Activated naive CD4-positive, alpha-beta T cell treated with anti-CD3 and anti-CD28 coated beads, Interleukin-2, amount 50 U/mL, for 72 hours (primary cell): ENCODE data around the gene RGL2. TPM values are rescaled to one million over a fixed set of nuclear protein-coding genes. Genes with fewer than 3 reads are reported as not detected.
"Not testable (repeated sequence)": the region's sequence is repeated elsewhere in the genome, so short reads cannot be mapped to it uniquely, and the experiment has no call there.

ENCODE experiments used
- ATAC-seq, 2 donors: fragments of 150-1000 bp; cut with Tn5 transposase; 2 replicates each; pipeline ENCODE4 v1.10.0; 2021; ENCODE audit warnings: mild to moderate bottlenecking in 2 of 2, moderate library complexity in 2 of 2
- DNase-seq, 2 donors: peaks; one replicate each; pipeline ENCODE4 v3.0.0; 2021 to 2022; ENCODE audit warnings: low spot score in 2 of 2
- H3K27ac Mint-ChIP-seq, 2 donors: one replicate each; pipeline ENCODE4 v1.8.0; 2022; ENCODE audit warnings: mild to moderate bottlenecking in 2 of 2, mixed read lengths in 2 of 2
- H3K36me3 Mint-ChIP-seq, 2 donors: one replicate each; pipeline ENCODE4 v1.8.0; 2022; ENCODE audit warnings: mixed read lengths in 2 of 2
- H3K9me3 Mint-ChIP-seq, 2 donors: one replicate each; pipeline ENCODE4 v1.8.0; 2022; ENCODE audit warnings: mixed read lengths in 2 of 2
- total RNA-seq, 2 donors: library from RNA; stranded (reverse); gene quantifications; one replicate each; pipeline ENCODE4 v1.2.3, GENCODE V29; 2022

RGL2 gene
- 100 to 1,000 TPM in 1 of 2 donors, 10 to 100 TPM in 1; 24.5 to 136 TPM for total RNA-seq

DNA sequence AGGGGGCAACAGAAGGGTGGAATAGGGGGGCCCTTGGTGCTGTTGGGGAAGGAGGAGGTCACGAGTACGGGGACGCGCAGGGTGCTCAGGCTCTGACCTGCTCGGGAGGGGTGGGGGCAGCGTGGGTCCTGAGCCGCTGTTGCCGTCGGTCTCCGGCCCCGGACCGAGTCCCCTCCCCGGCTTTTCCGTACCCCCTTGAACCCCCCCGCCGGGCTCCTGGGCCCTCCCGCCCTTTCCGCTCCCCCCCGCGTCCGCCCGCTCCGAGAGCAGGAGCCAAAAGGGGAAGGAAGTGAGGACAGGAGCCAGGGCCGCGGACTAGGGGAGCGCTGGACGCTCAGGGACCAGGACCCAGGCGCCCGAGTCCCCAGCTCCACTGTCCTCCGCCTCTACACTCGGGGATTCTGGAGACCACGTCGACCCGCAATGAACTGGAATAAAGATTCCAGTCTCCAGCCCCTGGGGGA lies at the start of gene RGL2:
Gene RGL2, minus strand, starts transcription at position 170 of the 464 bp plus-strand sequence. CDS start 332 bp downstream, outside the sequence.
- DNase-seq (peak in 1 of 2 donors; percentile 73), ATAC-seq (peak; percentile 27 to 32)
- H3K27ac Mint-ChIP-seq, result peak within 1 kb of the TSS; percentile 92 to 99
- H3K9me3 Mint-ChIP-seq, result no peaks in the 10 kb centered on the region
- peaks cover 5 to 35% of the 10 kb centered on the region in 2 donors for H3K36me3 Mint-ChIP-seq

DNA sequence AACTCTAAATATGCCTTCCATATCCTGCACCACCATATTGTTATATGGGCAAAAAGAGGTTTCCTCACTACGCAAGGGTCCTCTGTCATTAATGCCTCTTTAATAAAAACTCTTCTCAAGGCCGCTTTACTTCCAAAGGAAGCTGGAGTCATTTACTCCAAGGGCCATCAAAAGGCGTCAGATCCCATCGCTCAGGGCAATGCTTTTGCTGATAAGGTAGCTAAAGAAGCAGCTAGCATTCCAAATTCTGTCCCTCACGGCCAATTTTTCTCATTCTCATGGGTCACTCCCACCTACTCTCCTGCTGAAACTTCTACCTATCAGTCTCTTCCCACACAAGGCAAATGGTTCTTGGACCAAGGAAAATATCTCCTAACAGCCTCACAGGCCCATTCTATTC lies 49.1 kb upstream of the RGL2 start:
- no peak for ATAC-seq
- Mint-ChIP-seq H3K9me3 (no peaks in the 10 kb centered on the region), H3K36me3 (no peaks in the 10 kb centered on the region), H3K27ac (peak overlapping the region in 1 of 2 donors; percentile 1)
- no peak for DNase-seq

DNA sequence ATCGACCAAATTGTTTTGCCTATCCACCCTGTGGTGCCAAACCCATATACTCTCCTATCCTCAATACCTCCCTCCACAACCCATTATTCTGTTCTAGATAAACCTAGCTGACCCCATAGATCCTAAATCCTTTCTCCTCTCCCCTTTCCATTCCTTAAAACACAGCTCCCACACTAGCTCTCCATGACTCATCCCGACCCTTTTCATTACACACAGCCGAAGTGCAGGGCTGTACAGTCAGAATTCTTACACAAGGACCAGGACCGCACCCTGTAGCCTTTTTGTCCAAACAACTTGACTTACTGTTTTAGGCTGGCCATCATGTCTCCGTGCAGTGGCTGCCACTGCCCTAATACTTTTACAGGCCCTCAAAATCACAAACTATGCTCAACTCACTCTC lies 48.2 kb upstream of the RGL2 start:
- H3K9me3 Mint-ChIP-seq, H3K36me3 Mint-ChIP-seq: not testable (repeated sequence)
- H3K27ac Mint-ChIP-seq, result peak overlapping the region in 1 of 2 donors; percentile 15

DNA sequence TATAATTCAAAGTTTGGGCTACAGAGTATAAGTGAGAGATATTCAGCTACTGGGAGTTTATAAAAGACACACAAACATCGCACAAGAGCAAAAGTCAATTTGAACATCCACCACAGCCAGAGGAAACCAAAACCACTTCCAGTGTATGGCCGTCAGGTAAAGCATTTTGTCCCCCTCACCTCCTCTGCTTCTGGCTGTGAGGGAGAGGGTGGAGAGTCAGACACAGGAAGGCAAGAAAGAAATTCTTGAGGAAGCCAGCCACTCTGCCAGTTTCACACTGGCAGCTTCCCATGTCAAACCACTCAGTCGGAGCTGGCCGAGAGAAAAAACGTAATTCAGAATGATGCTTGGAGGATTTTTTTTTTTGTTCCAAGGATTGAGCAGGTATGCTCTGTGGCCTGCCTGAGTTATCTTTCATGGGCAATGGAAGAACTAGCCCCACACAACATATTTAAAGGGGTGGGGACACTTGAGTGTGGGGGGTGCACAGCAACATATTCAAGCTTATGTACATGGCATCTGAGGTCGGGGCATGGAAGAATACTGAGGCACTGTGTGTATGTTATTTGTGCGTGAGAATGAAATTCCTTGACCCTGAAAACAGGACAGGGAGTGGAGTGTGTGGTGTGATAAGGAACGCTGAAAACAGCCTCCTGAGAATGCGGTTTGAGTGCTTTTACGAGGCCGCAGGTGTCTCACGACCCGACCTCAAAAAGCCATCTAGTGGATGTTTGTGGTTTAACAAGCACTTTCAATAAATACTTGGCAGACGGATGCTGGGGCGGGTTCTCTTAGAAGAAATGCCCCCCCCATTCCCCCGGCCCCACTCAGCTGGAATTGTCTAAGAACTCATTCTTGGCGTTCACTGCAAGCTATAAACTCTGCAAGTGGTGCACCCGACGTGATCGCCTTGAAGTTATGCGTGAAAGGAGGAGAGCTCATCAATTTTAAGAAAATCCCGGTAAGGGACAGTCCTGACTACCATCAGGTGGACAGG lies 46.3 kb upstream of the RGL2 start:
- no peaks in the 10 kb centered on the region for H3K9me3 Mint-ChIP-seq
- ATAC-seq, result peak; percentile 59 to 68
- H3K36me3 Mint-ChIP-seq, result no peaks in the 10 kb centered on the region
- DNase-seq, result peak; percentile 45 to 67
- H3K27ac Mint-ChIP-seq, result peak overlapping the region; percentile 69 to 72

More for the DNA sequence above, 48.2 kb upstream of the RGL2 start:
- ATAC-seq, DNase-seq: not testable (repeated sequence)

DNA sequence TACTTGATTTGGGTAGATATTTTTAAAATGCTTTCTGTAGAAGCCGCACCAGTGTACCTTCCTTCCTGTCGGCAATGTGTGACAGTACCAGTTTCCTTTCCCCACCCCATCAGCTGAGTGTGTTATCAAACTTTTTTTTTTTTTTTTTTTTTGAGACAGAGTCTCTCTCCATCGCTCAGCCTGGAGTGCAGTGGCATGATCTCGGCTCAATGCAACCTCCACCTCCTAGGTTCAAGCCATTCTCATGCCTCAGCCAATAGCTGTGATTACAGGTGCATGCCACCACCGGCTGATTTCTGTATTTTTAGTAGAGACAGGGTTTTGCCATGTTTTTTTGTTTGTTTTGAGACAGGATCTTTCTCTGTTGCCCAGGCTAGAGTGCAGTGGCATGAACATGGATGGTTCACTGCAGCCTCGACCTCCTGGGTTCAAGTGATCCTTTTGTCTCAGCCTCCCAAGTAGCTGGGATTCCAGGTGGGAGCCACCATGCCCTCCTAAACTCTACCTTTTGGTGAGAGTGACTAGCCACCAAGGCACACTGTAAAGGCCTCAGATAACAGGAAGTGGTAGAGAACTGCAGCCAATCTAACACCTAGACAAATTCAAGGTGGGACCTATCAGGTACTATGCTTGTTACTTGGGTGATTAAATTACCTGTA lies 45.3 kb upstream of the RGL2 start:
- peak in 1 of 2 donors; percentile 21 for DNase-seq
- Mint-ChIP-seq H3K27ac (peak overlapping the region in 1 of 2 donors; percentile 42), H3K9me3 (no peaks in the 10 kb centered on the region), H3K36me3 (no peaks in the 10 kb centered on the region)
- peak; percentile 79 to 83 for ATAC-seq

- not testable (repeated sequence) for H3K9me3 Mint-ChIP-seq, DNase-seq, H3K36me3 Mint-ChIP-seq
- peak; percentile 18 to 31 for ATAC-seq
- peak overlapping the region in 1 of 2 donors; percentile 42 for H3K27ac Mint-ChIP-seq
These were observed 44.8 kb upstream of the RGL2 start for GRCh38 chr6:33343606-33343952.

GRCh38 chr6:33339193-33339592 lies 40.5 kb upstream of the RGL2 start:
- no peak for ATAC-seq
- DNase-seq, result no peak
- H3K36me3 Mint-ChIP-seq, result no peaks in the 10 kb centered on the region
- no peaks in the 10 kb centered on the region for H3K9me3 Mint-ChIP-seq
- H3K27ac Mint-ChIP-seq, result no peak overlapping the region

GRCh38 chr6:33336495-33336894 lies 37.8 kb upstream of the RGL2 start:
- no peak for ATAC-seq
- H3K27ac Mint-ChIP-seq, result no peak overlapping the region
- H3K36me3 Mint-ChIP-seq, result no peaks in the 10 kb centered on the region
- no peak for DNase-seq
- no peaks in the 10 kb centered on the region for H3K9me3 Mint-ChIP-seq

- Mint-ChIP-seq H3K27ac (no peak overlapping the region), H3K36me3 (no peaks in the 10 kb centered on the region), H3K9me3 (no peaks in the 10 kb centered on the region)
- DNase-seq (no peak), ATAC-seq (no peak)
These were observed 37.2 kb upstream of the RGL2 start for GRCh38 chr6:33335916-33336315.

DNA sequence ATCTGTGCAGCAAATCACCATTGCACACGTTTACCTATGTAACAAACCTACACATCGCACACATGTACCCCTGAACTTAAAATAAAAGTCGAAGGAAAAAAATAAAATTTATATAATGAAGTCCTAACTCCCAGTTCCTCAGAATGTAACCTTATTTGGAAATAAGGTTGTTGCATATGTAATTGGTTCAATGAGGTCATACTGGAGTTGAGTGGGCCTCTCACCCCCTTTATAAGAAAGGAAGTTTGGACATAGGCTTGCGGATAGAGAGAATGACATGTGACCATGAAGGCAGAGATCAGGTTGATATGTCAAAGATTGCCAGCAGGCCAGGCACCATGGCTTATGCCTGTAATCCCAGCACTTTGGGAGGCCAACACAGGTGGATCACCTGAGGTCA lies 34.9 kb upstream of the RGL2 start:
- H3K27ac Mint-ChIP-seq, result no peak overlapping the region
- DNase-seq, result no peak
- H3K36me3 Mint-ChIP-seq, result no peaks in the 10 kb centered on the region
- ATAC-seq, result no peak
- H3K9me3 Mint-ChIP-seq, result no peaks in the 10 kb centered on the region

DNA sequence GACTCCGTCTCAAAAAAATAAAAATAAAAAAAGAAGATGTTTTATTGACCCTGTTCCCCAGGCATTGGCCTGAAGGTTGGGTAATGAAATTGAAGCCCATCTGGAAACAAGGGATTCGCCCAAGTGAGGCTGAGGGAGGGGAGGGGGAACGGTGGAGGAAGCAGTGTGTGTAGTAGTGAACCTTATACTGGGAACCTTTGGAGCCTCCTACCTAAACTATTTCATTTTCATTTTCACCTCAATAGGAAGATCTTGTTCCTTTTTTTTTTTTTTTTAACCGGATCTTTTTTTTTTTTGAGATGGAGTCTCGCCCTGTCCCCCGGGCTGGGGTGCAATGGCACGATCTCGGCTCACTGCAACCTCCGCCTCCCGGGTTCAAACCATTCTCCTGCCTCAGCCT lies 32.0 kb upstream of the RGL2 start:
- no peak overlapping the region for H3K27ac Mint-ChIP-seq
- no peak for DNase-seq
- H3K9me3 Mint-ChIP-seq, result no peaks in the 10 kb centered on the region
- no peaks in the 10 kb centered on the region for H3K36me3 Mint-ChIP-seq
- ATAC-seq, result no peak

GRCh38 chr6:33329058-33329457 lies 30.3 kb upstream of the RGL2 start:
- ATAC-seq, result no peak
- Mint-ChIP-seq H3K36me3 (peaks cover 0 to under 1% of the 10 kb centered on the region in 2 donors), H3K27ac (no peak overlapping the region), H3K9me3 (no peaks in the 10 kb centered on the region)
- no peak for DNase-seq

- Mint-ChIP-seq H3K27ac (peak overlapping the region in 1 of 2 donors; percentile 96), H3K9me3 (no peaks in the 10 kb centered on the region), H3K36me3 (peaks cover 38 to 42% of the 10 kb centered on the region in 2 donors)
- ATAC-seq (no peak), DNase-seq (no peak)
These were observed 25.4 kb upstream of the RGL2 start for GRCh38 chr6:33324125-33324524.

GRCh38 chr6:33323623-33323948 lies 24.8 kb upstream of the RGL2 start:
- Mint-ChIP-seq H3K27ac (peak overlapping the region; percentile 96 to 98), H3K9me3 (no peaks in the 10 kb centered on the region), H3K36me3 (peaks cover 43% of the 10 kb centered on the region in 2 donors)
- DNase-seq (no peak), ATAC-seq (no peak)

DNA sequence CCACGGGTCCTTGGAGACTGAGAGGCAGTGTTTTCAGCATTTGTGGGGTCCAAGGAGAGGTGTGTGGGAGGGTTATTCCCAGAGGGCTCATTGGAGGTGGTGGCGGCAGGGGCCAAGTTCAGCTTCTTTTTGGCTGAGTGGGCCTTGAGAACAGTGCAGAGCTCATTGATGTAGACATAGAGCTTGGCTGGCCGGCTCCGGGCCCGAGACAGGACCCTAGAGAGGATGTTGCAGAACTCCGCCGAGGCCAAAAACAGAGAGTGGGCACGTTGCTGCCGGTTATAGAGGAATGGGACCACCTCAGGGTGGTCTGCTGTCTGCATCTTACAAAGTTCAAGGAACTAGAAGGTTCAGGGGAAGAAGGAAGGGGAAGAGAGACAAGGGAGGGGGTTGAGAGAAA lies 22.5 kb upstream of the RGL2 start:
- ATAC-seq (no peak), DNase-seq (no peak)
- peak overlapping the region; percentile 48 to 96 for H3K27ac Mint-ChIP-seq
- no peaks in the 10 kb centered on the region for H3K9me3 Mint-ChIP-seq
- peaks cover 43 to 55% of the 10 kb centered on the region in 2 donors for H3K36me3 Mint-ChIP-seq

- peaks cover 43 to 56% of the 10 kb centered on the region in 2 donors for H3K36me3 Mint-ChIP-seq
- no peaks in the 10 kb centered on the region for H3K9me3 Mint-ChIP-seq
- ATAC-seq (no peak), DNase-seq (no peak)
- H3K27ac Mint-ChIP-seq, result peak overlapping the region; percentile 85 to 96
These were observed 21.8 kb upstream of the RGL2 start for GRCh38 chr6:33320315-33321181.
